GM23338 (cell line): Measurements from ENCODE around the gene KDSR. TPM values are rescaled to one million over a fixed set of nuclear protein-coding genes. Genes with fewer than 3 reads are reported as not detected.

ENCODE experiments used
- ATAC-seq: fragments of 200-7000 bp; cut with Tn5 transposase; 3 replicates; pipeline ENCODE4 v1.9.1; 2020
- DNase-seq: peaks from one replicate; pipeline ENCODE4 v3.0.0-alpha.2; 2015; ENCODE audit warnings: low spot score
- H2AFZ ChIP-seq: fragments of 200-600 bp; sonication (generic); 2 replicates; pipeline ENCODE4 v1.8.0; 2016; ENCODE audit warnings: antibody characterized with exemption, mild to moderate bottlenecking, moderate library complexity
- H3F3A ChIP-seq: fragments of 200-600 bp; sonication (generic); replicated peaks from 2 replicates; pipeline ENCODE4 v1.8.0; 2017; ENCODE audit warnings: antibody characterized with exemption, mixed run types, low read depth
- H3K27ac ChIP-seq: fragments of 200-600 bp; sonication (generic); 2 replicates; pipeline ENCODE4 v1.6.1; 2016; ENCODE audit warnings: low read depth
- H3K27me3 ChIP-seq: fragments of 200-600 bp; sonication (generic); 2 replicates; pipeline ENCODE4 v1.8.0; 2016; ENCODE audit warnings: mild to moderate bottlenecking, mixed run types, moderate library complexity; ENCODE audit not compliant: insufficient read depth
- H3K36me3 ChIP-seq: fragments of 200-600 bp; sonication (generic); 2 replicates; pipeline ENCODE4 v1.8.0; 2016; ENCODE audit warnings: mild to moderate bottlenecking; ENCODE audit not compliant: insufficient read depth
- H3K4me1 ChIP-seq: fragments of 200-600 bp; sonication (generic); 2 replicates; pipeline ENCODE4 v1.8.0; 2016; ENCODE audit warnings: mild to moderate bottlenecking, moderate library complexity; ENCODE audit not compliant: insufficient read depth
- H3K4me2 ChIP-seq: fragments of 200-600 bp; sonication (generic); 2 replicates; pipeline ENCODE4 v1.7.1; 2017; ENCODE audit warnings: mixed run types
- H3K4me3 ChIP-seq: fragments of 200-600 bp; sonication (generic); 2 replicates; pipeline ENCODE4 v1.6.1; 2016; ENCODE audit warnings: mixed run types
- H3K79me2 ChIP-seq: fragments of 200-600 bp; sonication (generic); replicated peaks from 2 replicates; pipeline ENCODE4 v1.8.0; 2017; ENCODE audit warnings: mild to moderate bottlenecking; ENCODE audit not compliant: insufficient read depth
- H3K9me2 ChIP-seq: fragments of 200-600 bp; sonication (generic); 2 replicates; pipeline ENCODE4 v1.8.0; 2017; ENCODE audit not compliant: insufficient read depth
- H4K20me1 ChIP-seq: fragments of 200-600 bp; sonication (generic); replicated peaks from 2 replicates; pipeline ENCODE4 v1.8.0; 2017; ENCODE audit warnings: mild to moderate bottlenecking; ENCODE audit not compliant: insufficient read depth
- H3K27ac Mint-ChIP-seq: 2 replicates; pipeline ENCODE4 v1.8.0; 2020; ENCODE audit warnings: inconsistent platforms, mild to moderate bottlenecking, moderate library complexity, mixed read lengths
- H3K27me3 Mint-ChIP-seq: 3 replicates; pipeline ENCODE4 v1.8.0; 2022; ENCODE audit warnings: low read depth, mild to moderate bottlenecking, moderate library complexity, mixed read lengths, inconsistent platforms; ENCODE audit not compliant: insufficient read depth, poor library complexity
- H3K36me3 Mint-ChIP-seq: 3 replicates; pipeline ENCODE4 v1.8.0; 2021; ENCODE audit warnings: low read depth, mild to moderate bottlenecking, inconsistent platforms, moderate library complexity, mixed read lengths
- H3K4me1 Mint-ChIP-seq: 3 replicates; pipeline ENCODE4 v1.8.0; 2020; ENCODE audit warnings: mild to moderate bottlenecking, inconsistent platforms, mixed read lengths
- H3K4me3 Mint-ChIP-seq: 3 replicates; pipeline ENCODE4 v1.8.0; 2021; ENCODE audit warnings: moderate library complexity, mild to moderate bottlenecking, inconsistent platforms, mixed read lengths
- H3K9me3 Mint-ChIP-seq: 3 replicates; pipeline ENCODE4 v1.8.0; 2020; ENCODE audit warnings: moderate library complexity, mild to moderate bottlenecking, inconsistent platforms, mixed read lengths
- EZH2 ChIP-seq: fragments of 200-600 bp; sonication (generic); IDR thresholded peaks from one replicate; pipeline ENCODE4 v1.8.0; 2017; ENCODE audit warnings: antibody characterized with exemption, mild to moderate bottlenecking, low read depth; ENCODE audit not compliant: unreplicated experiment
- EZH2phosphoT487 ChIP-seq: fragments of 200-600 bp; sonication (generic); IDR thresholded peaks from one replicate; pipeline ENCODE4 v1.8.1; 2018; ENCODE audit warnings: antibody characterized with exemption; ENCODE audit not compliant: unreplicated experiment
- JUNB ChIP-seq: IDR thresholded peaks from one replicate; pipeline ENCODE4 v1.6.1; 2016; ENCODE audit warnings: antibody characterized with exemption; ENCODE audit not compliant: unreplicated experiment
- NANOG ChIP-seq: IDR thresholded peaks from 2 replicates; pipeline ENCODE4 v1.6.1; 2016; ENCODE audit warnings: antibody characterized with exemption, borderline replicate concordance
- POLR2AphosphoS5 ChIP-seq: IDR thresholded peaks from 2 replicates; pipeline ENCODE4 v1.6.1; 2016; ENCODE audit warnings: antibody characterized with exemption, low read depth
- ZNF114 ChIP-seq: fragments of 250-450 bp; sonication (Bioruptor Pico); IDR thresholded peaks from 2 replicates; pipeline ENCODE4 v1.5.0; 2020; ENCODE audit warnings: mild to moderate bottlenecking, moderate library complexity
- ZNF462 ChIP-seq: fragments of 250-450 bp; sonication (Bioruptor Pico); IDR thresholded peaks from 2 replicates; pipeline ENCODE4 v1.5.0; 2020; ENCODE audit warnings: mild to moderate bottlenecking, moderate library complexity
- polyA plus RNA-seq: library from polyadenylated mRNA; unstranded; fragments of >200 nt; fragmentation: Nextera tagmentation; extraction: Ambion mirVana; gene quantifications from 2 replicates; pipeline ENCODE4 v1.2.1, GENCODE V29; 2016
- total RNA-seq: library from RNA; depleted of rRNA; stranded (reverse); fragments of >200 nt; shearing (Covaris generic); gene quantifications from 2 replicates; pipeline ENCODE4 v1.2.3, GENCODE V29; 2014
- TF ChIP-seq, protein P1 (sequence below): IDR thresholded peaks from 2 replicates; pipeline ENCODE4 v1.6.1; 2016; ENCODE audit warnings: antibody characterized with exemption
- TF ChIP-seq, protein P2 (sequence below): IDR thresholded peaks from one replicate; pipeline ENCODE4 v1.6.1; 2018; ENCODE audit warnings: antibody characterized with exemption; ENCODE audit not compliant: unreplicated experiment

KDSR gene
- total and polyA plus RNA-seq, 2 experiments from 2014 or later = 23.7 to 36.3 TPM

DNA sequence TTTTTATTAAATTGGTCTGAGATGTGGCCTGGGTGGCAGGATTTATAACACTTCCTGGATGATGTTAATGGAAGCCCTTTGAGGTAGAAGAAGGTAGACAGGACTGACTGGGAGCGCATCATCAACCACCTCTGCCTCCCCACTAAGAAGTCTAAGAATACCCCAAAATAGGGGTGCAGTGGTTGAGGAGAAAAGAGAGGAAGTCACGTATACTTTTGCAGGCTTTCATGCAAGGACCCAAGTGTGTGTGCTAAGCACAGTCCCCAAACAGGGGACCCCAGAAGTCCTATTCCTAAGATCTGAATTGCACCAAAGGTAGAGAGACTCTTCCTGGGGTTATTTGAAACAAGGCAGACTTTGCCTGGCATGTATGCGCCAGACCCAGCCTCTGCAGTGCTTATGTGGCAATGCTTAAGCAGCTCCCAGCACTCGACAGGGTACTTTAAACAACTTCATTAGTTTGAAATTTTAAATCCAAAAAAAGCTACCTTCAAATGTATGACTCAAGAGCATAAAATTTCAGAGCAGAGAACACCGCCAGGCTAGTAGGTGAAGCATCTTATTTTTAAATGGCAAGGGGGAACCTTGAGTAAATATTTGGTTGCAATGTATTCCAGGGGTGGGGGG, 82.7 kb downstream of the KDSR start:
- Mint-ChIP-seq H3K9me3 (no peaks in the 10 kb centered on the region), H3K36me3 (no peaks in the 10 kb centered on the region), H3K4me1 (peaks cover 9% of the 10 kb centered on the region), H3K4me3 (no peak overlapping the region), H3K27me3 (peaks cover 2% of the 10 kb centered on the region), H3K27ac (no peak overlapping the region)
- TF ChIP-seq EZH2phosphoT487 = no peak
- TF ChIP-seq, protein P1, sequence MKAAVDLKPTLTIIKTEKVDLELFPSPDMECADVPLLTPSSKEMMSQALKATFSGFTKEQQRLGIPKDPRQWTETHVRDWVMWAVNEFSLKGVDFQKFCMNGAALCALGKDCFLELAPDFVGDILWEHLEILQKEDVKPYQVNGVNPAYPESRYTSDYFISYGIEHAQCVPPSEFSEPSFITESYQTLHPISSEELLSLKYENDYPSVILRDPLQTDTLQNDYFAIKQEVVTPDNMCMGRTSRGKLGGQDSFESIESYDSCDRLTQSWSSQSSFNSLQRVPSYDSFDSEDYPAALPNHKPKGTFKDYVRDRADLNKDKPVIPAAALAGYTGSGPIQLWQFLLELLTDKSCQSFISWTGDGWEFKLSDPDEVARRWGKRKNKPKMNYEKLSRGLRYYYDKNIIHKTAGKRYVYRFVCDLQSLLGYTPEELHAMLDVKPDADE = no peak
- TF ChIP-seq NANOG = no peak
- TF ChIP-seq, protein P2, sequence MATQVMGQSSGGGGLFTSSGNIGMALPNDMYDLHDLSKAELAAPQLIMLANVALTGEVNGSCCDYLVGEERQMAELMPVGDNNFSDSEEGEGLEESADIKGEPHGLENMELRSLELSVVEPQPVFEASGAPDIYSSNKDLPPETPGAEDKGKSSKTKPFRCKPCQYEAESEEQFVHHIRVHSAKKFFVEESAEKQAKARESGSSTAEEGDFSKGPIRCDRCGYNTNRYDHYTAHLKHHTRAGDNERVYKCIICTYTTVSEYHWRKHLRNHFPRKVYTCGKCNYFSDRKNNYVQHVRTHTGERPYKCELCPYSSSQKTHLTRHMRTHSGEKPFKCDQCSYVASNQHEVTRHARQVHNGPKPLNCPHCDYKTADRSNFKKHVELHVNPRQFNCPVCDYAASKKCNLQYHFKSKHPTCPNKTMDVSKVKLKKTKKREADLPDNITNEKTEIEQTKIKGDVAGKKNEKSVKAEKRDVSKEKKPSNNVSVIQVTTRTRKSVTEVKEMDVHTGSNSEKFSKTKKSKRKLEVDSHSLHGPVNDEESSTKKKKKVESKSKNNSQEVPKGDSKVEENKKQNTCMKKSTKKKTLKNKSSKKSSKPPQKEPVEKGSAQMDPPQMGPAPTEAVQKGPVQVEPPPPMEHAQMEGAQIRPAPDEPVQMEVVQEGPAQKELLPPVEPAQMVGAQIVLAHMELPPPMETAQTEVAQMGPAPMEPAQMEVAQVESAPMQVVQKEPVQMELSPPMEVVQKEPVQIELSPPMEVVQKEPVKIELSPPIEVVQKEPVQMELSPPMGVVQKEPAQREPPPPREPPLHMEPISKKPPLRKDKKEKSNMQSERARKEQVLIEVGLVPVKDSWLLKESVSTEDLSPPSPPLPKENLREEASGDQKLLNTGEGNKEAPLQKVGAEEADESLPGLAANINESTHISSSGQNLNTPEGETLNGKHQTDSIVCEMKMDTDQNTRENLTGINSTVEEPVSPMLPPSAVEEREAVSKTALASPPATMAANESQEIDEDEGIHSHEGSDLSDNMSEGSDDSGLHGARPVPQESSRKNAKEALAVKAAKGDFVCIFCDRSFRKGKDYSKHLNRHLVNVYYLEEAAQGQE = no peak
- no peak for TF ChIP-seq ZNF114 (CRISPR knock-in tag)
- TF ChIP-seq JUNB = no peak
- TF ChIP-seq ZNF462 (CRISPR knock-in tag) = no peak
- no peak for TF ChIP-seq EZH2
- no peak for TF ChIP-seq POLR2AphosphoS5
- H3K9me2 ChIP-seq = no peaks in the 10 kb centered on the region
- ATAC-seq (no peak), DNase-seq (no peak)
- no peaks in the 10 kb centered on the region for H3F3A ChIP-seq
- no peak overlapping the region for H3K4me3 ChIP-seq
- no peak overlapping the region for H3K27ac ChIP-seq
- no peak overlapping the region for H3K4me2 ChIP-seq
- H3K79me2 ChIP-seq = no peaks in the 10 kb centered on the region
- no peaks in the 10 kb centered on the region for H3K36me3 ChIP-seq
- no peak overlapping the region for H2AFZ ChIP-seq
- no peaks in the 10 kb centered on the region for H3K27me3 ChIP-seq
- H4K20me1 ChIP-seq = no peaks in the 10 kb centered on the region
- no peaks in the 10 kb centered on the region; the same call in 1 of the 2 replicates for H3K4me1 ChIP-seq
